ENCODE data around the gene SLC25A14.

SLC25A14 gene

GRCh38 chrX:130402208-130402684, 62.5 kb downstream of the SLC25A14 start:
- peak overlapping the region; percentile 59 for H3K4me3 ChIP-seq (ENCODE audit: low read depth, low read length)
- in situ Hi-C loops (cut with HindIII; ENCODE audit: low sequenced_read_pairs), result no loop called here
- no peak for TF ChIP-seq CTCF (IDR thresholded peaks at IDR 0.05; ENCODE audit: low read depth, low read length, missing control alignments)
- DNase-seq (ENCODE audit: low read depth), result no peak

- in situ Hi-C loops (cut with HindIII; ENCODE audit: low sequenced_read_pairs), result no loop called here
- no peak for TF ChIP-seq CTCF (IDR thresholded peaks at IDR 0.05; ENCODE audit: low read depth, low read length, missing control alignments)
- H3K4me3 ChIP-seq (ENCODE audit: low read depth, low read length), result no peak overlapping the region
- no peak for DNase-seq (ENCODE audit: low read depth)
Measured at GRCh38 chrX:130413415-130413814, 73.7 kb downstream of the SLC25A14 start.

GRCh38 chrX:130414800-130415199, 75.1 kb downstream of the SLC25A14 start:
- DNase-seq (ENCODE audit: low read depth), result no peak
- in situ Hi-C loops (cut with HindIII; ENCODE audit: low sequenced_read_pairs), result no loop called here
- no peak for TF ChIP-seq CTCF (IDR thresholded peaks at IDR 0.05; ENCODE audit: low read depth, low read length, missing control alignments)
- H3K4me3 ChIP-seq (ENCODE audit: low read depth, low read length), result no peak overlapping the region

GRCh38 chrX:130415201-130415600, 75.5 kb downstream of the SLC25A14 start:
- no peak overlapping the region for H3K4me3 ChIP-seq (ENCODE audit: low read depth, low read length)
- no peak for TF ChIP-seq CTCF (IDR thresholded peaks at IDR 0.05; ENCODE audit: low read depth, low read length, missing control alignments)
- DNase-seq (ENCODE audit: low read depth), result no peak
- in situ Hi-C loops (cut with HindIII; ENCODE audit: low sequenced_read_pairs), result no loop called here

- no peak overlapping the region for H3K4me3 ChIP-seq (ENCODE audit: low read depth, low read length)
- no peak for TF ChIP-seq CTCF (IDR thresholded peaks at IDR 0.05; ENCODE audit: low read depth, low read length, missing control alignments)
- DNase-seq (ENCODE audit: low read depth), result no peak
- in situ Hi-C loops (cut with HindIII; ENCODE audit: low sequenced_read_pairs), result no loop called here
Measured at GRCh38 chrX:130416785-130417184, 77.1 kb downstream of the SLC25A14 start.

GRCh38 chrX:130418066-130418465, 78.3 kb downstream of the SLC25A14 start:
- in situ Hi-C loops (cut with HindIII; ENCODE audit: low sequenced_read_pairs), result no loop called here
- no peak for DNase-seq (ENCODE audit: low read depth)
- H3K4me3 ChIP-seq (ENCODE audit: low read depth, low read length), result no peak overlapping the region
- no peak for TF ChIP-seq CTCF (IDR thresholded peaks at IDR 0.05; ENCODE audit: low read depth, low read length, missing control alignments)

- TF ChIP-seq CTCF (IDR thresholded peaks at IDR 0.05; ENCODE audit: low read depth, low read length, missing control alignments), result no peak
- in situ Hi-C loops (cut with HindIII; ENCODE audit: low sequenced_read_pairs), result no loop called here
- DNase-seq (ENCODE audit: low read depth), result no peak
- no peak overlapping the region for H3K4me3 ChIP-seq (ENCODE audit: low read depth, low read length)
Measured at GRCh38 chrX:130418740-130419139, 79.0 kb downstream of the SLC25A14 start.

Measured in astrocyte of the cerebellum (primary cell).